K562 (cell line): ENCODE results near the gene LRRC7. TPM values are rescaled to one million over a fixed set of nuclear protein-coding genes. Genes with fewer than 3 reads are reported as not detected.

Experiments
- CC2D1A ChIP-seq: fragments of 450-650 bp; IDR thresholded peaks from 2 replicates; pipeline ENCODE4 v1.6.1; 2017; ENCODE audit warnings: mild to moderate bottlenecking
- FOXM1 ChIP-seq, 2 experiments: fragments of 450-650 bp in 1 of 2; sonication (generic) in 1 of 2; formaldehyde crosslinking in 1 of 2; IDR thresholded peaks; 2 replicates each; pipeline versions ENCODE4 v1.6.1 to v1.9.0; 2017 to 2022; ENCODE audit warnings: low read depth in 2 of 2, mild to moderate bottlenecking in 2 of 2, missing genetic modification reagents in 1 of 2, moderate library complexity in 1 of 2
- MYNN ChIP-seq, 2 experiments: sonication (generic); formaldehyde crosslinking in 1 of 2; IDR thresholded peaks; 2 replicates each; pipeline versions ENCODE4 v1.5.0 to v1.6.1; 2016 to 2020; ENCODE audit warnings: antibody characterized with exemption in 1 of 2, missing genetic modification reagents in 1 of 2
- PHB2 ChIP-seq: fragments of 450-650 bp; IDR thresholded peaks from 2 replicates; pipeline ENCODE4 v1.6.1; 2017; ENCODE audit warnings: low read depth
- RAD21 ChIP-seq, 2 experiments: fragments of 250-450 bp in 1 of 2; fragments of 450-650 bp in 1 of 2; sonication (Bioruptor Pico) in 1 of 2; formaldehyde crosslinking in 1 of 2; IDR thresholded peaks in 1 of 2; conservative IDR thresholded peaks in 1 of 2; 2 replicates each; pipeline versions ENCODE4 v1.4.0 to v1.8.0; 2020 to 2022; ENCODE audit warnings: mild to moderate bottlenecking in 2 of 2, moderate library complexity in 1 of 2
- RFX5 ChIP-seq: IDR thresholded peaks from 2 replicates; pipeline ENCODE4 v1.6.1; 2011; ENCODE audit warnings: low read depth, mild to moderate bottlenecking, improper control_type of control experiment, low read length
- STAG1 ChIP-seq: sonication (generic); formaldehyde crosslinking; IDR thresholded peaks from 2 replicates; pipeline ENCODE4 v1.5.0; 2020; ENCODE audit warnings: missing genetic modification reagents, borderline replicate concordance
- TAF1 ChIP-seq: IDR thresholded peaks from 2 replicates; pipeline ENCODE4 v1.6.1; 2011; ENCODE audit warnings: mild to moderate bottlenecking, low read length, moderate library complexity; ENCODE audit not compliant: insufficient read depth, control insufficient read depth, severe bottlenecking; ENCODE audit errors: extremely low read depth
- TCF7 ChIP-seq: sonication (generic); IDR thresholded peaks from 2 replicates; pipeline ENCODE4 v1.6.1; 2016; ENCODE audit warnings: antibody characterized with exemption, borderline replicate concordance
- TOE1 ChIP-seq, 2 experiments: fragments of 450-650 bp in 1 of 2; sonication (generic) in 1 of 2; formaldehyde crosslinking in 1 of 2; IDR thresholded peaks; 2 replicates each; pipeline versions ENCODE4 v1.7.1 to v1.8.0; 2016 to 2022; ENCODE audit warnings: borderline replicate concordance in 2 of 2, mild to moderate bottlenecking in 2 of 2, antibody characterized with exemption in 1 of 2, inconsistent platforms in 1 of 2, low read depth in 1 of 2, missing genetic modification reagents in 1 of 2, moderate library complexity in 1 of 2
- TSC22D4 ChIP-seq: fragments of 450-650 bp; IDR thresholded peaks from 2 replicates; pipeline ENCODE4 v1.6.1; 2016; ENCODE audit warnings: missing genetic modification characterization, missing biosample characterization, control low read depth
- ZBED1 ChIP-seq: IDR thresholded peaks from 2 replicates; pipeline ENCODE4 v1.6.1; 2014
- ZNF431 ChIP-seq: sonication (generic); formaldehyde crosslinking; IDR thresholded peaks from 2 replicates; pipeline ENCODE4 v1.8.0; 2022; ENCODE audit warnings: mild to moderate bottlenecking, missing genetic modification reagents
- ZNF766 ChIP-seq: fragments of 200-800 bp; sonication (Bioruptor generic); conservative IDR thresholded peaks from 2 replicates; pipeline ENCODE4 v1.6.1; 2016; ENCODE audit warnings: missing genetic modification characterization, missing compliant biosample characterization
- polyA plus RNA-seq, 8 experiments: library from polyadenylated mRNA; depleted of rRNA in 4 of 8; stranded (reverse) in 5 of 8; unstranded in 3 of 8; fragments of >200 nt; fragmentation: Nextera tagmentation in 2 of 8; fragmentation: Illumina TruSeq in 1 of 8; extraction: Ambion mirVana in 2 of 8; extraction: Trizol in 1 of 8; gene quantifications; 2 replicates each; pipeline versions ENCODE4 v1.2.1 to v1.2.3, GENCODE V29; 2011 to 2014; ENCODE audit warnings: inconsistent platforms in 1 of 8, missing spikeins in 1 of 8
- total RNA-seq, 7 experiments: library from RNA; depleted of rRNA in 6 of 7; stranded (reverse); fragments of >200 nt in 6 of 7; fragmentation: Illumina TruSeq in 2 of 7; extraction: Trizol in 2 of 7; gene quantifications; 2 replicates each; pipeline versions ENCODE4 v1.2.1 to v1.2.3, GENCODE V29; 2011 to 2021; ENCODE audit warnings: low replicate concordance in 1 of 7
- TF ChIP-seq, protein P1 (sequence below): sonication (generic); formaldehyde crosslinking; IDR thresholded peaks from 2 replicates; pipeline ENCODE4 v1.8.1; 2023; ENCODE audit warnings: mild to moderate bottlenecking, missing genetic modification reagents
- TF ChIP-seq, protein P2 (sequence below), 2 experiments: fragments of 450-650 bp in 1 of 2; sonication (generic) in 1 of 2; formaldehyde crosslinking; conservative IDR thresholded peaks; 2 replicates each; pipeline versions ENCODE4 v1.4.0 to v1.8.1; 2020 to 2022; ENCODE audit warnings: mild to moderate bottlenecking in 1 of 2, missing genetic modification reagents in 1 of 2
- TF ChIP-seq, protein P3 (sequence below), 2 experiments: fragments of 200-800 bp in 1 of 2; sonication (Bioruptor generic) in 1 of 2; sonication (generic) in 1 of 2; formaldehyde crosslinking in 1 of 2; IDR thresholded peaks in 1 of 2; conservative IDR thresholded peaks in 1 of 2; 2 replicates each; pipeline versions ENCODE4 v1.5.0 to v1.6.1; 2016 to 2020; ENCODE audit warnings: missing compliant biosample characterization in 1 of 2, missing genetic modification characterization in 1 of 2, missing genetic modification reagents in 1 of 2
- TF ChIP-seq, protein P4 (sequence below): sonication (generic); formaldehyde crosslinking; IDR thresholded peaks from 2 replicates; pipeline ENCODE4 v1.8.0; 2022; ENCODE audit warnings: mild to moderate bottlenecking, missing genetic modification reagents, borderline replicate concordance

Gene LRRC7
- total and polyA plus RNA-seq, 9 of the 15 experiments (the other 6 are each of a cell fraction or from before 2014, with no cell fraction given): 0.09 to 0.94 (median 0.49) TPM

DNA sequence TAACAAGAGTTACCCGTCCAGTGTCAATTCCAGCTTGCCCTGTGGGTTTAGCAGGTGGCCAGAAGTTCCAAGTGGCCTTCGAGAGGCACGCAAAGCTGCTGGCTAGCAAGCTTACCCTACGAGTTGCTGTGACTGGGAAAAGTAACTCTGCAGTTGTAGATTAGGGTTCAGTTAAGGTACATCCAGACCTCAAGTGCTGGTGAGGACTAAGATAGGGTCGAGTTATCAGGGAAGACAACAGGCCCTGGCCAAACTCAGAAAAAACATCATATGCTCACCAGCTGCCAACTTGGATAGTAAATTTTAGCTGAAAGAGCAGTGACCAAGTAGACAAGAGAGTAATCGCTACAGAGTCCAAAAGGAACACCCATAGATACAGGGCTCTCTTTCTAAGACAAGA lies 27.7 kb upstream of the LRRC7 start (continued):
- TF ChIP-seq, protein P1, sequence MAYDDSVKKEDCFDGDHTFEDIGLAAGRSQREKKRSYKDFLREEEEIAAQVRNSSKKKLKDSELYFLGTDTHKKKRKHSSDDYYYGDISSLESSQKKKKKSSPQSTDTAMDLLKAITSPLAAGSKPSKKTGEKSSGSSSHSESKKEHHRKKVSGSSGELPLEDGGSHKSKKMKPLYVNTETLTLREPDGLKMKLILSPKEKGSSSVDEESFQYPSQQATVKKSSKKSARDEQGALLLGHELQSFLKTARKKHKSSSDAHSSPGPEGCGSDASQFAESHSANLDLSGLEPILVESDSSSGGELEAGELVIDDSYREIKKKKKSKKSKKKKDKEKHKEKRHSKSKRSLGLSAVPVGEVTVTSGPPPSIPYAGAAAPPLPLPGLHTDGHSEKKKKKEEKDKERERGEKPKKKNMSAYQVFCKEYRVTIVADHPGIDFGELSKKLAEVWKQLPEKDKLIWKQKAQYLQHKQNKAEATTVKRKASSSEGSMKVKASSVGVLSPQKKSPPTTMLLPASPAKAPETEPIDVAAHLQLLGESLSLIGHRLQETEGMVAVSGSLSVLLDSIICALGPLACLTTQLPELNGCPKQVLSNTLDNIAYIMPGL (CRISPR knock-in tag): no peak
- TF ChIP-seq TCF7: no peak
- TF ChIP-seq ZNF431 (CRISPR knock-in tag): no peak
- TF ChIP-seq RAD21 (CRISPR knock-in tag; conservative IDR thresholded peaks at IDR 0.05 in 1 of 2, IDR thresholded peaks at IDR 0.05 in 1 of 2): peak; percentile 3 to 19; a peak in 2 of 4 replicates
- TF ChIP-seq RFX5: no peak
- TF ChIP-seq ZNF766 (CRISPR knock-in tag): 0 out of 2 replicates have a peak, but pooled peaks have one; percentile 50
- peak; percentile 74 for TF ChIP-seq TOE1 (IDR thresholded peaks at IDR 0.05; ENCODE audit: borderline replicate concordance)
- TF ChIP-seq TOE1 (CRISPR knock-in tag; IDR thresholded peaks at IDR 0.05; ENCODE audit: borderline replicate concordance, low read depth): no peak
- TF ChIP-seq CC2D1A: peak; percentile 95; the same call in 1 of the 2 replicates
- TF ChIP-seq, protein P2, sequence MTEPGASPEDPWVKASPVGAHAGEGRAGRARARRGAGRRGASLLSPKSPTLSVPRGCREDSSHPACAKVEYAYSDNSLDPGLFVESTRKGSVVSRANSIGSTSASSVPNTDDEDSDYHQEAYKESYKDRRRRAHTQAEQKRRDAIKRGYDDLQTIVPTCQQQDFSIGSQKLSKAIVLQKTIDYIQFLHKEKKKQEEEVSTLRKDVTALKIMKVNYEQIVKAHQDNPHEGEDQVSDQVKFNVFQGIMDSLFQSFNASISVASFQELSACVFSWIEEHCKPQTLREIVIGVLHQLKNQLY (CRISPR knock-in tag; conservative IDR thresholded peaks at IDR 0.05): no peak
- TF ChIP-seq TAF1: peak; percentile 39
- peak; percentile 60; the same call in 1 of the 2 replicates for TF ChIP-seq ZBED1
- TF ChIP-seq, protein P3, sequence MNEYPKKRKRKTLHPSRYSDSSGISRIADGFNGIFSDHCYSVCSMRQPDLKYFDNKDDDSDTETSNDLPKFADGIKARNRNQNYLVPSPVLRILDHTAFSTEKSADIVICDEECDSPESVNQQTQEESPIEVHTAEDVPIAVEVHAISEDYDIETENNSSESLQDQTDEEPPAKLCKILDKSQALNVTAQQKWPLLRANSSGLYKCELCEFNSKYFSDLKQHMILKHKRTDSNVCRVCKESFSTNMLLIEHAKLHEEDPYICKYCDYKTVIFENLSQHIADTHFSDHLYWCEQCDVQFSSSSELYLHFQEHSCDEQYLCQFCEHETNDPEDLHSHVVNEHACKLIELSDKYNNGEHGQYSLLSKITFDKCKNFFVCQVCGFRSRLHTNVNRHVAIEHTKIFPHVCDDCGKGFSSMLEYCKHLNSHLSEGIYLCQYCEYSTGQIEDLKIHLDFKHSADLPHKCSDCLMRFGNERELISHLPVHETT (CRISPR knock-in tag; conservative IDR thresholded peaks at IDR 0.05 in 1 of 2, IDR thresholded peaks at IDR 0.05 in 1 of 2): peak in 1 of 2 experiments; percentile 68; a peak in 2 of 4 replicates
- peak; percentile 82; the same call in 1 of the 2 replicates for TF ChIP-seq FOXM1 (IDR thresholded peaks at IDR 0.05; ENCODE audit: low read depth)
- no peak for TF ChIP-seq FOXM1 (CRISPR knock-in tag; IDR thresholded peaks at IDR 0.05; ENCODE audit: low read depth)
- peak; percentile 93 for TF ChIP-seq PHB2
- no peak for TF ChIP-seq TSC22D4 (tag)
- TF ChIP-seq, protein P4, sequence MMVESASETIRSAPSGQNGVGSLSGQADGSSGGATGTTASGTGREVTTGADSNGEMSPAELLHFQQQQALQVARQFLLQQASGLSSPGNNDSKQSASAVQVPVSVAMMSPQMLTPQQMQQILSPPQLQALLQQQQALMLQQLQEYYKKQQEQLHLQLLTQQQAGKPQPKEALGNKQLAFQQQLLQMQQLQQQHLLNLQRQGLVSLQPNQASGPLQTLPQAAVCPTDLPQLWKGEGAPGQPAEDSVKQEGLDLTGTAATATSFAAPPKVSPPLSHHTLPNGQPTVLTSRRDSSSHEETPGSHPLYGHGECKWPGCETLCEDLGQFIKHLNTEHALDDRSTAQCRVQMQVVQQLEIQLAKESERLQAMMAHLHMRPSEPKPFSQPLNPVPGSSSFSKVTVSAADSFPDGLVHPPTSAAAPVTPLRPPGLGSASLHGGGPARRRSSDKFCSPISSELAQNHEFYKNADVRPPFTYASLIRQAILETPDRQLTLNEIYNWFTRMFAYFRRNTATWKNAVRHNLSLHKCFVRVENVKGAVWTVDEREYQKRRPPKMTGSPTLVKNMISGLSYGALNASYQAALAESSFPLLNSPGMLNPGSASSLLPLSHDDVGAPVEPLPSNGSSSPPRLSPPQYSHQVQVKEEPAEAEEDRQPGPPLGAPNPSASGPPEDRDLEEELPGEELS: no peak
- TF ChIP-seq STAG1 (CRISPR knock-in tag): no peak
- TF ChIP-seq MYNN (IDR thresholded peaks at IDR 0.05): peak; percentile 68; the same call in 1 of the 2 replicates
- TF ChIP-seq MYNN (CRISPR knock-in tag; IDR thresholded peaks at IDR 0.05): no peak
